HCT116 (cell line): ENCODE measurements around the gene ADAM19. TPM values are rescaled to one million over a fixed set of nuclear protein-coding genes. Genes with fewer than 3 reads are reported as not detected.
A peak's percentile ranks its signal among the peaks of the same experiment; 100 is the strongest.

Experiments used
- ATAC-seq: fragments of 200-7000 bp; cut with Tn5 transposase; 2 replicates; pipeline ENCODE4 v1.9.1; 2020; ENCODE audit warnings: mild to moderate bottlenecking, moderate library complexity
- Bru-seq: library from RNA; stranded (reverse); fragments of 400-500 nt; gene quantifications from one replicate; lab custom pipeline; 2021; lab: Mats Ljungman, UMichigan
- BruChase-seq, 2 experiments: library from RNA; stranded (reverse); fragments of 400-500 nt; gene quantifications; one replicate each; lab custom pipeline; 2021; lab: Mats Ljungman, UMichigan
- BruUV-seq: library from RNA; stranded (reverse); fragments of 400-500 nt; replicated peaks from 2 replicates; lab custom pipeline; 2021; lab: Mats Ljungman, UMichigan
- CTCF ChIA-PET: fragments of 300-600 bp; sonication (Branson Sonifier 250); formaldehyde crosslinking; loops from one replicate; lab custom pipeline; 2021; ENCODE audit warnings: antibody characterized with exemption; lab: Charles Lee
- POLR2A ChIA-PET: fragments of 300-600, 350-600 bp; sonication (Branson Sonifier 250); formaldehyde crosslinking; loops from one replicate; lab custom pipeline; 2021; ENCODE audit warnings: antibody characterized with exemption; lab: Charles Lee
- RAD21 ChIA-PET, 2 experiments: fragments of 300-600 bp; sonication (Branson Sonifier 250); formaldehyde crosslinking; loops; one replicate each; lab custom pipeline; 2023; ENCODE audit warnings: low total read pairs in 2 of 2; ENCODE audit not compliant: uncharacterized antibody in 2 of 2, unreplicated experiment in 2 of 2, low non-redundant PET in 1 of 2; lab: Charles Lee
- DNase-seq: peaks from one replicate; pipeline ENCODE4 v3.0.0-alpha.2; 2010; ENCODE audit warnings: low read depth, low spot score
- H2AFZ ChIP-seq: fragments of 200-600 bp; shearing (Covaris generic), sonication (generic); 2 replicates; pipeline ENCODE4 v1.6.1; 2017; ENCODE audit warnings: low read depth, mixed run types, mixed read lengths, antibody characterized with exemption, low read length; ENCODE audit not compliant: poor library complexity, severe bottlenecking
- H3K27ac ChIP-seq: 2 replicates; pipeline ENCODE4 v1.5.1; 2012; ENCODE audit warnings: low read depth, low read length
- H3K27me3 ChIP-seq: fragments of 200-600 bp; sonication (generic); 2 replicates; pipeline ENCODE4 v1.6.1; 2016; ENCODE audit warnings: mixed run types, low read length, mixed read lengths; ENCODE audit not compliant: insufficient read depth
- H3K36me3 ChIP-seq, 2 experiments: fragments of 200-500 bp in 1 of 2; fragments of 200-600 bp in 1 of 2; sonication (Bioruptor generic) in 1 of 2; sonication (generic) in 1 of 2; 2 replicates each; pipeline versions ENCODE4 v1.5.1 to v1.6.1; 2014 to 2016; ENCODE audit warnings: low read length in 2 of 2, inconsistent platforms in 1 of 2, mixed read lengths in 1 of 2, mixed run types in 1 of 2; ENCODE audit not compliant: insufficient read depth in 2 of 2, control insufficient read depth in 1 of 2
- H3K4me1 ChIP-seq, 2 experiments: fragments of 200-600 bp in 1 of 2; sonication (generic) in 1 of 2; 2 replicates each; pipeline versions ENCODE4 v1.5.1 to v1.6.1; 2012 to 2017; ENCODE audit warnings: low read length in 2 of 2, inconsistent platforms in 1 of 2, mild to moderate bottlenecking in 1 of 2, mixed read lengths in 1 of 2, mixed run types in 1 of 2, moderate library complexity in 1 of 2; ENCODE audit not compliant: insufficient read depth in 2 of 2, control insufficient read depth in 1 of 2
- H3K4me2 ChIP-seq: fragments of 200-600 bp; sonication (generic); 2 replicates; pipeline ENCODE4 v1.6.1; 2017; ENCODE audit warnings: mixed run types, low read length, mixed read lengths
- H3K4me3 ChIP-seq, 2 experiments: fragments of 200-600 bp in 1 of 2; sonication (generic) in 1 of 2; replicated peaks in 1 of 2; 2 replicates each; pipeline ENCODE4 v1.5.1; 2011 to 2016; ENCODE audit warnings: low read length in 2 of 2, control low read depth in 1 of 2, low read depth in 1 of 2, mild to moderate bottlenecking in 1 of 2, mixed read lengths in 1 of 2, mixed run types in 1 of 2
- H3K79me2 ChIP-seq: fragments of 200-600 bp; sonication (generic); 2 replicates; pipeline ENCODE4 v1.6.1; 2017; ENCODE audit warnings: mild to moderate bottlenecking, mixed run types, low read length, moderate library complexity, mixed read lengths; ENCODE audit not compliant: insufficient read depth
- H3K9ac ChIP-seq: fragments of 200-600 bp; sonication (generic); 2 replicates; pipeline ENCODE4 v1.6.1; 2016; ENCODE audit warnings: low read length, mixed read lengths
- H3K9me2 ChIP-seq: fragments of 200-600 bp; sonication (generic), shearing (Covaris generic); 2 replicates; pipeline ENCODE4 v1.6.1; 2017; ENCODE audit warnings: mixed run types, mild to moderate bottlenecking, moderate library complexity; ENCODE audit not compliant: insufficient read depth
- H3K9me3 ChIP-seq, 2 experiments: fragments of 200-500 bp in 1 of 2; fragments of 200-600 bp in 1 of 2; sonication (Bioruptor generic) in 1 of 2; sonication (generic) in 1 of 2; 2 replicates each; pipeline ENCODE4 v1.6.1; 2014 to 2017; ENCODE audit warnings: low read length in 2 of 2, mixed read lengths in 2 of 2, inconsistent platforms in 1 of 2, low read depth in 1 of 2, mild to moderate bottlenecking in 1 of 2, mixed run types in 1 of 2, moderate library complexity in 1 of 2; ENCODE audit not compliant: control insufficient read depth in 1 of 2, insufficient read depth in 1 of 2
- H4K20me1 ChIP-seq: fragments of 200-600 bp; sonication (generic), shearing (Covaris generic); 2 replicates; pipeline ENCODE4 v1.6.1; 2017; ENCODE audit warnings: mixed run types, mild to moderate bottlenecking, moderate library complexity; ENCODE audit not compliant: insufficient read depth
- CBX3 ChIP-seq: IDR thresholded peaks from 2 replicates; pipeline ENCODE4 v1.6.1; 2012; ENCODE audit warnings: low read depth
- ELF1 ChIP-seq: IDR thresholded peaks from 2 replicates; pipeline ENCODE4 v1.6.1; 2012; ENCODE audit warnings: low read depth, borderline replicate concordance
- EZH2phosphoT487 ChIP-seq: fragments of 200-600 bp; IDR thresholded peaks from 2 replicates; pipeline ENCODE4 v1.6.1; 2018; ENCODE audit warnings: antibody characterized with exemption, borderline replicate concordance
- POLR2AphosphoS5 ChIP-seq: IDR thresholded peaks from 2 replicates; pipeline ENCODE4 v1.6.1; 2011; ENCODE audit warnings: mild to moderate bottlenecking, low read depth, low read length, moderate library complexity
- SRF ChIP-seq: IDR thresholded peaks from 2 replicates; pipeline ENCODE4 v1.6.1; 2012; ENCODE audit warnings: low read depth
- YY1 ChIP-seq: IDR thresholded peaks from 2 replicates; pipeline ENCODE4 v1.6.1; 2011; ENCODE audit warnings: low read length, low read depth, moderate library complexity, mild to moderate bottlenecking; ENCODE audit not compliant: insufficient replicate concordance; ENCODE audit errors: extremely low read depth
- ZFX ChIP-seq: fragments of 450-650 bp; IDR thresholded peaks from 2 replicates; pipeline ENCODE4 v1.6.1; 2017
- intact Hi-C: fragments of 100-400 bp; cut with micrococcal nuclease; formaldehyde crosslinking; loops from 2 replicates; pipeline ENCODE4 v1.10.0; 2022
- long read RNA-seq: library from polyadenylated mRNA; unstranded; transcript quantifications from one replicate; pipeline ENCODE4 v2.0.0, GENCODE V29; 2021; ENCODE audit not compliant: unreplicated experiment
- polyA plus RNA-seq: library from polyadenylated mRNA; unstranded; fragments of >200 nt; gene quantifications from 2 replicates; pipeline ENCODE4 v1.2.1, GENCODE V29; 2012; ENCODE audit warnings: missing spikeins
- total RNA-seq: library from RNA; stranded (reverse); gene quantifications from one replicate; pipeline ENCODE4 v1.2.1, GENCODE V29; 2021; ENCODE audit not compliant: unreplicated experiment
- TF ChIP-seq, protein P1 (sequence below): IDR thresholded peaks from 2 replicates; pipeline ENCODE4 v1.6.1; 2011; ENCODE audit warnings: mild to moderate bottlenecking, low read length, moderate library complexity; ENCODE audit not compliant: insufficient replicate concordance; ENCODE audit errors: extremely low read depth

Gene ADAM19, protein sequence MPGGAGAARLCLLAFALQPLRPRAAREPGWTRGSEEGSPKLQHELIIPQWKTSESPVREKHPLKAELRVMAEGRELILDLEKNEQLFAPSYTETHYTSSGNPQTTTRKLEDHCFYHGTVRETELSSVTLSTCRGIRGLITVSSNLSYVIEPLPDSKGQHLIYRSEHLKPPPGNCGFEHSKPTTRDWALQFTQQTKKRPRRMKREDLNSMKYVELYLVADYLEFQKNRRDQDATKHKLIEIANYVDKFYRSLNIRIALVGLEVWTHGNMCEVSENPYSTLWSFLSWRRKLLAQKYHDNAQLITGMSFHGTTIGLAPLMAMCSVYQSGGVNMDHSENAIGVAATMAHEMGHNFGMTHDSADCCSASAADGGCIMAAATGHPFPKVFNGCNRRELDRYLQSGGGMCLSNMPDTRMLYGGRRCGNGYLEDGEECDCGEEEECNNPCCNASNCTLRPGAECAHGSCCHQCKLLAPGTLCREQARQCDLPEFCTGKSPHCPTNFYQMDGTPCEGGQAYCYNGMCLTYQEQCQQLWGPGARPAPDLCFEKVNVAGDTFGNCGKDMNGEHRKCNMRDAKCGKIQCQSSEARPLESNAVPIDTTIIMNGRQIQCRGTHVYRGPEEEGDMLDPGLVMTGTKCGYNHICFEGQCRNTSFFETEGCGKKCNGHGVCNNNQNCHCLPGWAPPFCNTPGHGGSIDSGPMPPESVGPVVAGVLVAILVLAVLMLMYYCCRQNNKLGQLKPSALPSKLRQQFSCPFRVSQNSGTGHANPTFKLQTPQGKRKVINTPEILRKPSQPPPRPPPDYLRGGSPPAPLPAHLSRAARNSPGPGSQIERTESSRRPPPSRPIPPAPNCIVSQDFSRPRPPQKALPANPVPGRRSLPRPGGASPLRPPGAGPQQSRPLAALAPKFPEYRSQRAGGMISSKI
- total RNA-seq = 77.3 TPM
- 56.0 and 74.0 TPM in 2 replicates for polyA plus RNA-seq
- Bru-seq, nascent RNA = percentile 88 among the genes with signal in this experiment
- BruChase-seq, experiment 1, labeled RNA remaining after a 6-hour chase = percentile 84 among the genes with signal in this experiment
- BruChase-seq, experiment 2, labeled RNA remaining after a 2-hour chase = percentile 86 among the genes with signal in this experiment
- long read RNA-seq, full-length matches to known transcripts = 4 of 86 reads
- long read RNA-seq, partial matches to known transcripts = 5 of 86 reads
- long read RNA-seq, other reads (novel, unspliced or antisense) = 77 of 86 reads

DNA sequence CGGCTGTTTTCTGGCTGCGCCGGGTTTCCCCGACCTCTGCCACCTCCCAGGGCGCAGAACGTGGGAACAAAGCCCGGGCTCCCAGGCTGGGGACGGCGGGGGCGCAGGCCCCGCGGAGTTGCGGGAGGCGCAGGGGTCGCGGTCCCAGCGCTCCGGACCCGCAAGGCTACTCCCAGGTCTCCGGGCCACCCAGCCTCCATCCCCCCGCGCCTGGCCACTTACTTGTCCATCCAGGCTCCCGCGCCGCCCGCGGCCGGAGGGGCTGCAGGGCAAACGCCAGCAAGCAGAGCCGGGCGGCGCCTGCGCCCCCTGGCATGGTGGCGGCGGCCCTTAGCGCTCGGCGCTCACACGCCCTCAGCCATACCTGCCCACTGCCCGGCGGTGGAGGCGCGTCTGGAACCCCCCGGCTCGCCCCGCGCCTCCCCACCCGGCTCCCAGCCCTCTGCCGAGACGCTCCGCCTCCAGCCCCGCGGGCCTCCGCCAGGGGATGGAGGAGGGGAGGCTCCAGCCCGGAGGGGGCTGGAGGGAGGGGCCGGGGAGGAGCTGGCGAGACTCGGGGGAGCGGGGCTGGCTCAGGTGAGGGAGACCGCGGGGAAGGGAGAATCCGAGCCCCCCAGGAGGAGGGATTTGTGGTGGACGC is at the start of gene ADAM19:
TSS of gene ADAM19 (minus strand) at position 395 of the 640 bp plus-strand sequence. CDS start at position 316, 79 bp downstream.
- ChIA-PET CTCF (no interaction called here), RAD21 (no interaction called here), POLR2A (no interaction called here)
- H3K27me3 ChIP-seq = no peaks in the 10 kb centered on the region
- BruUV-seq = no TSS peak
- ATAC-seq (peak; percentile 89), DNase-seq (no peak)
- H3K4me1 ChIP-seq = peaks cover 17 to 72% of the 10 kb centered on the region in 2 experiments
- H3K36me3 ChIP-seq = peaks cover 0 to 4% of the 10 kb centered on the region in 2 experiments; a peak in 1 of 4 replicates
- peak within 1 kb of the TSS; percentile 96 for H3K4me2 ChIP-seq
- H2AFZ ChIP-seq = peak within 1 kb of the TSS; percentile 57
- no peaks in the 10 kb centered on the region for H4K20me1 ChIP-seq
- intact Hi-C loops = loop anchor here (2.0 to 5.0 kb wide), 2 partner anchors 93 to 167 kb away; partner anchors contain the start of gene LSM11
- peak within 1 kb of the TSS; percentile 75; the same call in 1 of the 2 replicates for H3K27ac ChIP-seq
- H3K9ac ChIP-seq = peak within 1 kb of the TSS; percentile 74
- TF ChIP-seq CBX3 (no peak), ELF1 (no peak), YY1 (peak; percentile 49), ZFX (peak; percentile 38; the same call in 1 of the 2 replicates), SRF (no peak), POLR2AphosphoS5 (peak; percentile 77), EZH2phosphoT487 (no peak)
- TF ChIP-seq, protein P1, sequence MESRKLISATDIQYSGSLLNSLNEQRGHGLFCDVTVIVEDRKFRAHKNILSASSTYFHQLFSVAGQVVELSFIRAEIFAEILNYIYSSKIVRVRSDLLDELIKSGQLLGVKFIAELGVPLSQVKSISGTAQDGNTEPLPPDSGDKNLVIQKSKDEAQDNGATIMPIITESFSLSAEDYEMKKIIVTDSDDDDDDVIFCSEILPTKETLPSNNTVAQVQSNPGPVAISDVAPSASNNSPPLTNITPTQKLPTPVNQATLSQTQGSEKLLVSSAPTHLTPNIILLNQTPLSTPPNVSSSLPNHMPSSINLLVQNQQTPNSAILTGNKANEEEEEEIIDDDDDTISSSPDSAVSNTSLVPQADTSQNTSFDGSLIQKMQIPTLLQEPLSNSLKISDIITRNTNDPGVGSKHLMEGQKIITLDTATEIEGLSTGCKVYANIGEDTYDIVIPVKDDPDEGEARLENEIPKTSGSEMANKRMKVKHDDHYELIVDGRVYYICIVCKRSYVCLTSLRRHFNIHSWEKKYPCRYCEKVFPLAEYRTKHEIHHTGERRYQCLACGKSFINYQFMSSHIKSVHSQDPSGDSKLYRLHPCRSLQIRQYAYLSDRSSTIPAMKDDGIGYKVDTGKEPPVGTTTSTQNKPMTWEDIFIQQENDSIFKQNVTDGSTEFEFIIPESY = no peak
- H3K79me2 ChIP-seq = peaks cover 47% of the 10 kb centered on the region
- peak within 1 kb of the TSS; percentile 82 to 96 for H3K4me3 ChIP-seq
- no peaks in the 10 kb centered on the region for H3K9me3 ChIP-seq
- H3K9me2 ChIP-seq = no peaks in the 10 kb centered on the region
